ENCODE measurements around the gene TMEM95. TPM values are rescaled to one million over a fixed set of nuclear protein-coding genes. Genes with fewer than 3 reads are reported as not detected.
A peak's percentile ranks its signal among the peaks of the same experiment; 100 is the strongest.

The TMEM95 gene
- total and polyA plus RNA-seq, 10 of the 15 experiments (the other 5 are each of a cell fraction or from before 2014, with no cell fraction given), result 0.05 to 0.28 TPM; not detected in 8

DNA sequence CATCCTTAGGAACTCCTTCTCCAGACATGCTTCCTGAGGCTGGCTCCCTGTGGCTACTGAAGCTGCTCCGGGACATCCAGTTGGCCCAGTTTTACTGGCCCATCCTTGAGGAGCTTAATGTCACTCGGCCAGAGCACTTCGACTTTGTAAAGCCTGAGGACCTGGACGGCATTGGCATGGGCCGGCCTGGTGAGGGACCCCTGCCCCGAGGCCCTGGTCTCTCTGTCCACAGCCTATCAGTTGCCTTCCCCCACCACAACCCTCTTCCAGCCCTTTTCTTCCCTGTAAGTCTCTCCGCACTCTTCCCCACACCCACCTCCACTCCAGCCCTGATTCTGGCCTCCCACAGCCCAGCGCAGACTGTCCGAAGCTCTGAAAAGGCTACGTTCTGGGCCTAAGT is 27.9 kb downstream of the TMEM95 start (continued):
- TF ChIP-seq CUX1 (IDR thresholded peaks at IDR 0.05; ENCODE audit: insufficient replicate concordance, low read depth, low read length), result no peak

- intact Hi-C loops (cut with micrococcal nuclease; ENCODE audit: unreplicated experiment), result no loop called here
- Histone ChIP-seq H3K9ac (ENCODE audit: control insufficient read depth, insufficient read depth, low read length) (no peak overlapping the region), H3K36me3 (ENCODE audit: control insufficient read depth in 2 of 2, insufficient read depth in 2 of 2, low read length in 1 of 2) (no peaks in the 10 kb centered on the region), H3K4me3 (no peak overlapping the region), H2AFZ (ENCODE audit: control insufficient read depth, low read depth, low read length) (no peak overlapping the region; the same call in 1 of the 2 replicates), H3K27me3 (replicated peaks in 1 of 2; ENCODE audit: control insufficient read depth in 2 of 2, insufficient read depth in 2 of 2, low read length in 1 of 2) (peaks cover 4 to 5% of the 10 kb centered on the region in 2 experiments; a peak in 3 of 4 replicates), H3K27ac (ENCODE audit: control insufficient read depth, insufficient read depth) (no peak overlapping the region), H3K79me2 (ENCODE audit: control insufficient read depth, insufficient read depth, low read length) (no peaks in the 10 kb centered on the region), H4K20me1 (ENCODE audit: control insufficient read depth, insufficient read depth) (no peaks in the 10 kb centered on the region), H3K4me2 (ENCODE audit: control insufficient read depth, insufficient read depth) (peak overlapping the region; percentile 86), H3K9me3 (replicated peaks; ENCODE audit: control insufficient read depth, insufficient read depth, low read length) (peaks cover 3% of the 10 kb centered on the region; the same call in 2 of the 3 replicates), H3K4me1 (ENCODE audit: control insufficient read depth, insufficient read depth, low read length) (peaks cover 8% of the 10 kb centered on the region; the same call in 1 of the 2 replicates)
- ATAC-seq (no peak), DNase-seq (ENCODE audit: low read depth, low spot score) (no peak), FAIRE-seq (no peak)
- POLR2A ChIA-PET, result interaction anchor here (0.6 kb wide), 1 partner anchor 103 kb away, joined by 3 read pairs; no protein-coding TSS in a partner anchor
- WGBS (ENCODE audit: insufficient coverage, insufficient replicate concordance, low lambda C conversion rate, missing lambda C conversion rate), result 61% methylated on average over 11 of the region's 11 CpGs
- CTCF ChIA-PET, result no interaction called here
- BruUV-seq (replicated peaks), result no TSS peak
- RAD21 ChIA-PET (ENCODE audit: unreplicated experiment), result no interaction called here
- in situ Hi-C loops (cut with MboI), result no loop called here
- TF ChIP-seq NFYB (IDR thresholded peaks at IDR 0.05; ENCODE audit: insufficient read depth, low read depth, low read length) (no peak), ZNF384 (IDR thresholded peaks at IDR 0.05; ENCODE audit: borderline replicate concordance, low read depth, low read length) (no peak)
- TF ChIP-seq, protein P1, sequence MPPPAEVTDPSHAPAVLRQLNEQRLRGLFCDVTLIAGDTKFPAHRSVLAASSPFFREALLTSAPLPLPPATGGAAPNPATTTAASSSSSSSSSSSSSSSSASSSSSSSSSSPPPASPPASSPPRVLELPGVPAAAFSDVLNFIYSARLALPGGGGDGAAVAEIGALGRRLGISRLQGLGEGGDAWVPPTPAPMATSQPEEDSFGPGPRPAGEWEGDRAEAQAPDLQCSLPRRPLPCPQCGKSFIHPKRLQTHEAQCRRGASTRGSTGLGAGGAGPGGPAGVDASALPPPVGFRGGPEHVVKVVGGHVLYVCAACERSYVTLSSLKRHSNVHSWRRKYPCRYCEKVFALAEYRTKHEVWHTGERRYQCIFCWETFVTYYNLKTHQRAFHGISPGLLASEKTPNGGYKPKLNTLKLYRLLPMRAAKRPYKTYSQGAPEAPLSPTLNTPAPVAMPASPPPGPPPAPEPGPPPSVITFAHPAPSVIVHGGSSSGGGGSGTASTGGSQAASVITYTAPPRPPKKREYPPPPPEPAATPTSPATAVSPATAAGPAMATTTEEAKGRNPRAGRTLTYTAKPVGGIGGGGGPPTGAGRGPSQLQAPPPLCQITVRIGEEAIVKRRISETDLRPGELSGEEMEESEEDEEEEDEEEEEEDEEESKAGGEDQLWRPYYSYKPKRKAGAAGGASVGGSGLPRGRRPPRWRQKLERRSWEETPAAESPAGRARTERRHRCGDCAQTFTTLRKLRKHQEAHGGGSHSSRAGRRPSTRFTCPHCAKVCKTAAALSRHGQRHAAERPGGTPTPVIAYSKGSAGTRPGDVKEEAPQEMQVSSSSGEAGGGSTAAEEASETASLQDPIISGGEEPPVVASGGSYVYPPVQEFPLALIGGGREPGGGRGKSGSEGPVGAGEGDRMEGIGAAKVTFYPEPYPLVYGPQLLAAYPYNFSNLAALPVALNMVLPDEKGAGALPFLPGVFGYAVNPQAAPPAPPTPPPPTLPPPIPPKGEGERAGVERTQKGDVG (CRISPR knock-in tag; IDR thresholded peaks at IDR 0.05), result no peak
- SMC1A ChIA-PET (ENCODE audit: uncharacterized antibody, unreplicated experiment), result no interaction called here
Measured at GRCh38 chr17:7383371-7383741, 28.4 kb downstream of the TMEM95 start.

Data from GM12878 (cell line).